ENCODE results near the gene TOPORS. TPM values are rescaled to one million over a fixed set of nuclear protein-coding genes. Genes with fewer than 3 reads are reported as not detected.
"Not testable (repeated sequence)": the region's sequence is repeated elsewhere in the genome, so short reads cannot be mapped to it uniquely, and the experiment has no call there.

Gene TOPORS
- 10 to 100 TPM; 12.2 to 19.8 (median 16.0) TPM for total RNA-seq

DNA sequence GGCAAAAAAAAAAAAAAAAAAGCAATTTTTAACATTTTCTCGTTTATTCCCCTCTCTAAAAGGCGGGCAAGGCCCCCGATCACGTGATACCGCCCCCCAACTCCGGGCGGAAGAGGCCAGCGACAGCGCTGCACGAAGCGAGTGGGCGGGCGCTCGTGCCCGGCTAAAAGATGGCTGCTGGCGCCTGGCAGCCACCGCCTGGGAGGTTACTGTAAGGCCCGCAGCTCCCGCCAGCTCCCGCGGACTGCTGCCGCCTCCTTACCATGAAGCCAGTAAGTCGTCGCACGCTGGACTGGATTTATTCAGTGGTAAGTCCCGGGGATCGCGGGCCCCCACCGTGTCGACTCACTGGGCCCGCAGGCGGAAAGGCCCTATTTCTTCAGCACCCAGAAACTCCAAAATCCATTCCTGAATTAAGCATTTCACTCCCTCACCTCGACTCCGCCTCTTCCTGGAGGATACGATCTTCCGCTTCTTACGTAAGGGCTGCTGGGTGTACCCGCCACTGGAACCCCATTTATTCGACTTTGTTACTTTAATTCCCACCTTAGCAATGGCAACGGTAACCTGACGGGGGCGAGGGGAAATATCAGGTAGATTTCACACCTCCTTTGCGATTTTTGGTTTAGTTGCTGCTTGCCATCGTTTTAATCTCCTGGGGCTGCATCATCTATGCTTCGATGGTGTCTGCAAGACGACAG is at the start of gene TOPORS, which contains the start of gene SMIM27:
TSS of gene TOPORS (minus strand) at position 415 of the 701 bp plus-strand sequence. CDS start at position 265, 150 bp downstream.
TSS of gene SMIM27 (plus strand) at position 156 of the 701 bp plus-strand sequence. CDS start at position 264, 108 bp downstream.
- Histone ChIP-seq H3K4me1 (peaks cover 0 to 46% (median 12%) of the 10 kb centered on the region in 3 donors), H3K27ac (peak within 1 kb of the TSS; percentile 91 to 98 (median 96)), H3K36me3 (peaks cover 0 to 17% (median 0%) of the 10 kb centered on the region in 3 donors), H3K9me3 (no peaks in the 10 kb centered on the region), H3K27me3 (no peaks in the 10 kb centered on the region), H3K4me3 (peak within 1 kb of the TSS; percentile 64 to 94 (median 76))
- TF ChIP-seq, protein P1, sequence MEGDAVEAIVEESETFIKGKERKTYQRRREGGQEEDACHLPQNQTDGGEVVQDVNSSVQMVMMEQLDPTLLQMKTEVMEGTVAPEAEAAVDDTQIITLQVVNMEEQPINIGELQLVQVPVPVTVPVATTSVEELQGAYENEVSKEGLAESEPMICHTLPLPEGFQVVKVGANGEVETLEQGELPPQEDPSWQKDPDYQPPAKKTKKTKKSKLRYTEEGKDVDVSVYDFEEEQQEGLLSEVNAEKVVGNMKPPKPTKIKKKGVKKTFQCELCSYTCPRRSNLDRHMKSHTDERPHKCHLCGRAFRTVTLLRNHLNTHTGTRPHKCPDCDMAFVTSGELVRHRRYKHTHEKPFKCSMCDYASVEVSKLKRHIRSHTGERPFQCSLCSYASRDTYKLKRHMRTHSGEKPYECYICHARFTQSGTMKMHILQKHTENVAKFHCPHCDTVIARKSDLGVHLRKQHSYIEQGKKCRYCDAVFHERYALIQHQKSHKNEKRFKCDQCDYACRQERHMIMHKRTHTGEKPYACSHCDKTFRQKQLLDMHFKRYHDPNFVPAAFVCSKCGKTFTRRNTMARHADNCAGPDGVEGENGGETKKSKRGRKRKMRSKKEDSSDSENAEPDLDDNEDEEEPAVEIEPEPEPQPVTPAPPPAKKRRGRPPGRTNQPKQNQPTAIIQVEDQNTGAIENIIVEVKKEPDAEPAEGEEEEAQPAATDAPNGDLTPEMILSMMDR (IDR thresholded peaks at IDR 0.05) = no peak
- TF ChIP-seq POLR2A (IDR thresholded peaks at IDR 0.05) = peak in 3 of 4 donors; percentile 62 to 78 (median 63)
- WGBS, 2 donors = 0 to 1% methylated on average over 38 to 41 of the region's 46 CpGs
- intact Hi-C loops (cut with DNase I) = no loop called here
- DNase-seq = peak; percentile 59

DNA sequence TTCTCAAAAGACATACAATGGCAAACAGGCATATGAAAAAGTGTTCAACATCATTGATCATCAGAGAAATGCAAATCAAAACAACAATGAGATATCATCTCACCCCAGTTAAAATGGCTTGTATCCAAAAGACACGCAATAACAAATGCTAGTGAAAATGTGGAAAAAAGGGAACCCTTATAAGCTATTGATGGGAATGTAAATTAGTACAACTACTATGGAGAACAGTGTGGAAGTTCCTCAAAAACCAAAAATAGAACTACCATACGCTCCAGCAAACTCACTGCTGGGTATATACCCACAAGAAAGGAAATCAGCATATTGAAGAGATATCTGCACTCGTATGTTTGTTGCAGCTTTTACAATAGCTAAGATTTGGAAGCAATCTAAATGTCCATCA is 46.6 kb upstream of the TOPORS start:
- DNase-seq; intact Hi-C loops (cut with DNase I): not testable (repeated sequence)

DNA sequence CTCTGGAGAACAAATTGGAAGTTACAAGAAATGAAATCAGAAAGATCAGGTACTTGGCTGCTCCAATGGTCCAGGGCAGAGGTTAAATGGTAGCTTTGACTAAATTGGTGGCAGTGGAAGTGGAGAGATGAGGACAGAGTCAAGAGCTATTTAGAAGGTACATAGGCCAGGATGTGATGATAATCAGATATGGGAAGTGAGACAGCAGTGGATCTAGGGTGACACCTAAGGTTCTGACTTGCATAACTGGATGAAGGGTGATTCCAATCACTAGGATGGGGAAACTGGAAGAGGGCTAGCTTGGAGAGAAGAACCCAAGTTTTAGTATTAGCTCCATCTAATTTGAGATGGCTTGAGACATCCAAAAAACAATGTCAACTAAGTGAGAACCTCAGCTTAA is 44.5 kb upstream of the TOPORS start:
- intact Hi-C loops (cut with DNase I) = no loop called here
- Histone ChIP-seq H3K4me3 (no peak overlapping the region), H3K9me3 (no peaks in the 10 kb centered on the region), H3K4me1 (no peaks in the 10 kb centered on the region), H3K27me3 (peaks cover 0 to 4% (median 0%) of the 10 kb centered on the region in 4 donors), H3K36me3 (no peaks in the 10 kb centered on the region), H3K27ac (no peak overlapping the region)
- no peak for TF ChIP-seq POLR2A (IDR thresholded peaks at IDR 0.05)
- TF ChIP-seq, protein P1 (IDR thresholded peaks at IDR 0.05) = no peak
- DNase-seq = no peak

More for the DNA sequence above, 46.6 kb upstream of the TOPORS start:
- not testable (repeated sequence) for H3K4me1 ChIP-seq, H3K27ac ChIP-seq, H3K4me3 ChIP-seq, H3K27me3 ChIP-seq, H3K36me3 ChIP-seq, H3K9me3 ChIP-seq
- WGBS, 2 donors = 49 to 78% methylated on average over 3 of the region's 3 CpGs

DNA sequence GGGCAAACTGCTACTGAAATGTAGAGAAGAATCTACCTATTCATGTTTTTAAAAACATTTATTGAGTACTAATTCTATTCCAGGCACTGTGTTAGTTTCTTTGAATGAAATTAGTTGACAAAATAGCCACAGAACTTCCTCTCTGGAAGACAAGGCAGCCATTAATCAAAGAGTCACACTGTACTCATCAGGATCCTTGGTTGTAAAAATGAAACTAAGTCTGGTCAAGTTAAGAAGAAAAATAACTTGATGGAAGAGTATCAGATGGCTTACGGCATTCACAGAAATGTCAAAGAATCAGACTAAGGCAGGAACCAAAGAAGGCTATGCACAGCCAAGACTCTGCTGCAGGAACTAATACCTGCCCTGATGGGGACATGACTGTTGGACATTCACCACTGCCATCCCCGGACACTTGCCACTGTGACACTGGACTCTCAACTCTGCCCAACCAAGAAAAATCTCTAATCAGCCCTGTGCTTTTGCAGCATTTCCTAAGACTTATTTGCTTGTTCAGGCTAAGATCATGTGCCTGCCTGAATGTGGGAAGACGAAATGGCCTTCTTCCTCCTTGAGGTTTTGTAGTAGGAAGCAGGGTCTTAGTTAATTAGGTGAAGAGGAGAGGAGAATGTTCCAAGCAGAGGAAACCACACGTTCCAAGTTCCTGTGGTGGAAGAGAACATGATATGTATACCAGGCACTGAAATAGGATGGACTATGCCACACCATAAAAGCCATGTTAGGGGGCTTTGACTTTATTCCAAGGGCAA is 43.9 kb upstream of the TOPORS start:
- no peak for DNase-seq
- intact Hi-C loops (cut with DNase I) = no loop called here
- Histone ChIP-seq H3K27me3 (peaks cover 0 to 2% (median 0%) of the 10 kb centered on the region in 4 donors), H3K4me1 (no peaks in the 10 kb centered on the region), H3K27ac (no peak overlapping the region), H3K4me3 (no peak overlapping the region), H3K9me3 (no peaks in the 10 kb centered on the region), H3K36me3 (no peaks in the 10 kb centered on the region)
- no peak for TF ChIP-seq POLR2A (IDR thresholded peaks at IDR 0.05)
- TF ChIP-seq, protein P1 (IDR thresholded peaks at IDR 0.05) = no peak
- WGBS, 2 donors = 60 to 65% methylated on average over 4 of the region's 4 CpGs

DNA sequence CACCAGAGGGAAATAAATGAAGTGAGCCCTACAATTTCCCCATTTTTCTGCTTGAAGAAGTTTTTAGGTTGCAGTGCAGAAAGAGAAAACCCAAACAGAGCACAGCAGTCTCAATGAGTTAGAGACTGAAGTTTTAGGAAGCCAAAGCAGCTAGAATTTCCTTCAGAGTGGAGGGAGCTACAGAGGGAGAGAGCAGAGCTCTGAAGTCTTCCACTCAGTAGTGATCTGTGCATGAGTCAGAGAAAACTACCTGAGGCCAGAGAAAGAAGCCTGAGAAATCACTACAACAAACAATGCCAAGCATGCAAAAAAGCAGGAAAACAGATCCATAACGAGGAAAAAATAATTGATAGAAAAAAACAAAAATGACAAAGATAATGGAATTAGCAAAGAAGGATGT is 38.5 kb upstream of the TOPORS start:
- TF ChIP-seq POLR2A (IDR thresholded peaks at IDR 0.05) = no peak
- TF ChIP-seq, protein P1 (IDR thresholded peaks at IDR 0.05) = no peak
- H3K27me3 ChIP-seq = peaks cover 0 to 19% (median 0%) of the 10 kb centered on the region in 4 donors
- H3K4me1 ChIP-seq = no peaks in the 10 kb centered on the region
- H3K27ac ChIP-seq = no peak overlapping the region
- H3K9me3 ChIP-seq = no peaks in the 10 kb centered on the region
- H3K4me3 ChIP-seq = no peak overlapping the region
- WGBS, 2 donors = 29 to 64% methylated on average over 1 of the region's 1 CpG
- DNase-seq = no peak
- intact Hi-C loops (cut with DNase I) = loop anchor here (5.0 kb wide), 1 partner anchor 376 kb away; no protein-coding TSS in a partner anchor
- no peaks in the 10 kb centered on the region for H3K36me3 ChIP-seq
